ENCODE results near the gene ILF3. TPM values are rescaled to one million over a fixed set of nuclear protein-coding genes. Genes with fewer than 3 reads are reported as not detected.

ILF3 gene
- polyA plus RNA-seq (2011; rRNA removed): 174 and 197 TPM in 2 replicates
- polyA plus RNA-seq (2012; cell fraction: cytosol; rRNA removed): 165 and 179 TPM in 2 replicates
- 409 and 482 TPM in 2 replicates for polyA plus RNA-seq (2012; cell fraction: nucleus; rRNA removed)
- polyA plus RNA-seq (2017; fragmentation: RNase III; extraction: RNeasy Plus Mini Kit Qiagen cat#74134 plus additional on column Dnase treatment): 137 to 151 TPM (median 142 TPM) in 3 replicates
- 111 and 131 TPM in 2 replicates for polyA minus RNA-seq (2011; rRNA and poly(A)+ RNA removed)

- ChIA-PET POLR2A (no interaction called here), CTCF (interaction anchor here (1.2 kb wide), 1 partner anchor 72 kb away, joined by 3 read pairs; no protein-coding TSS in a partner anchor)
- H3K4me2 ChIP-seq: peak within 1 kb of the TSS; percentile 96
- H3K9me3 ChIP-seq: no peaks in the 10 kb centered on the region
- FAIRE-seq: no peak
- DNase-seq (ENCODE audit: low read depth in 1 of 2, low spot score in 1 of 2): peak; percentile 92 to 100
- TF ChIP-seq PHF8 (IDR thresholded peaks at IDR 0.05; ENCODE audit: borderline replicate concordance, low read depth) (peak; percentile 73; the same call in 1 of the 2 replicates), EP300 (IDR thresholded peaks at IDR 0.05) (peak in 1 of 2 experiments; percentile 30; a peak in 1 of 5 replicates), TFCP2L1 (CRISPR knock-in tag; IDR thresholded peaks at IDR 0.05) (no peak), POLR2A (IDR thresholded peaks at IDR 0.05; ENCODE audit: low read length) (peak; percentile 67), HOXB5 (CRISPR knock-in tag; IDR thresholded peaks at IDR 0.05) (peak; percentile 66; the same call in 1 of the 2 replicates), BCL3 (IDR thresholded peaks at IDR 0.05) (peak; percentile 68), JUNB (IDR thresholded peaks at IDR 0.05) (no peak), ESRRA (IDR thresholded peaks at IDR 0.05; ENCODE audit: borderline replicate concordance, low read length) (no peak), CBX2 (IDR thresholded peaks at IDR 0.05; ENCODE audit: borderline replicate concordance, low read depth) (no peak), REST (IDR thresholded peaks at IDR 0.05) (peak; percentile 48; the same call in 1 of the 2 replicates), ZC3H11A (IDR thresholded peaks at IDR 0.05) (no peak), USF2 (IDR thresholded peaks at IDR 0.05) (peak; percentile 100), BHLHE40 (IDR thresholded peaks at IDR 0.05; ENCODE audit: low read depth, low read length) (peak; percentile 83), ATOH8 (CRISPR knock-in tag; IDR thresholded peaks at IDR 0.05; ENCODE audit: low read depth) (no peak), TP53 (CRISPR knock-in tag; IDR thresholded peaks at IDR 0.05) (no peak), JUN (IDR thresholded peaks at IDR 0.05) (peak; percentile 81 to 89), FOSL2 (IDR thresholded peaks at IDR 0.05) (no peak), FOSL2 (CRISPR knock-in tag; IDR thresholded peaks at IDR 0.05) (peak; percentile 48), CTCF (IDR thresholded peaks at IDR 0.05) (no peak), E2F6 (IDR thresholded peaks at IDR 0.05; ENCODE audit: borderline replicate concordance, low read depth) (peak; percentile 77), NPAS2 (CRISPR knock-in tag; IDR thresholded peaks at IDR 0.05; ENCODE audit: borderline replicate concordance) (peak; percentile 71; the same call in 1 of the 2 replicates), MAX (IDR thresholded peaks at IDR 0.05) (peak; percentile 97), PBX3 (IDR thresholded peaks at IDR 0.05) (no peak; the same call in 1 of the 2 replicates), HDAC2 (IDR thresholded peaks at IDR 0.05) (no peak)
- H3K4me3 ChIP-seq: peak within 1 kb of the TSS; percentile 83
- 1% methylated on average over 12 of the region's 91 CpGs for WGBS (ENCODE audit: missing lambda C conversion rate)
- H3K4me1 ChIP-seq: peaks cover 23% of the 10 kb centered on the region
- peak within 1 kb of the TSS; percentile 99 for H3K27ac ChIP-seq
- ATAC-seq: peak; percentile 82 to 87
Measured at GRCh38 chr19:10653732-10654609, at the start of gene ILF3. ILF3 (plus strand) TSS chr19:10654346; CDS start chr19:10670606, 16,260 bp downstream.
